WTC11 (cell line): ENCODE results near the gene PLEKHO2. TPM values are rescaled to one million over a fixed set of nuclear protein-coding genes. Genes with fewer than 3 reads are reported as not detected.

Experiments
- CBFB ChIP-seq: sonication (generic); formaldehyde crosslinking; IDR thresholded peaks from 2 replicates; pipeline ENCODE4 v1.8.1; 2022; ENCODE audit warnings: mild to moderate bottlenecking, low read depth, missing genetic modification reagents
- CREM ChIP-seq: sonication (generic); formaldehyde crosslinking; IDR thresholded peaks from 2 replicates; pipeline ENCODE4 v1.8.1; 2022; ENCODE audit warnings: mild to moderate bottlenecking, missing genetic modification reagents, moderate library complexity
- EMX1 ChIP-seq: fragments of 250-450 bp; sonication (Bioruptor Pico); IDR thresholded peaks from 2 replicates; pipeline ENCODE4 v1.8.0; 2021; ENCODE audit warnings: mild to moderate bottlenecking
- FOXP1 ChIP-seq: sonication (generic); formaldehyde crosslinking; IDR thresholded peaks from 2 replicates; pipeline ENCODE4 v1.8.0; 2022; ENCODE audit warnings: missing genetic modification reagents, mild to moderate bottlenecking, moderate library complexity, borderline replicate concordance
- IRF2 ChIP-seq: sonication (generic); formaldehyde crosslinking; IDR thresholded peaks from 2 replicates; pipeline ENCODE4 v1.8.0; 2022; ENCODE audit warnings: low read depth, missing genetic modification reagents, borderline replicate concordance
- MXD4 ChIP-seq: fragments of 250-450 bp; sonication (Bioruptor Pico); IDR thresholded peaks from 2 replicates; pipeline ENCODE4 v1.8.0; 2021; ENCODE audit warnings: mild to moderate bottlenecking, moderate library complexity, borderline replicate concordance
- NFE2L1 ChIP-seq: sonication (generic); formaldehyde crosslinking; IDR thresholded peaks from 2 replicates; pipeline ENCODE4 v1.8.1; 2023; ENCODE audit warnings: missing genetic modification reagents
- NR2C2 ChIP-seq: sonication (generic); formaldehyde crosslinking; IDR thresholded peaks from 2 replicates; pipeline ENCODE4 v1.8.0; 2022; ENCODE audit warnings: mild to moderate bottlenecking, missing genetic modification reagents
- NR3C1 ChIP-seq: sonication (generic); formaldehyde crosslinking; conservative IDR thresholded peaks from 2 replicates; pipeline ENCODE4 v1.8.1; 2023; ENCODE audit warnings: low read depth, mild to moderate bottlenecking, missing genetic modification reagents
- PRRX2 ChIP-seq: fragments of 250-450 bp; sonication (Bioruptor Pico); IDR thresholded peaks from 2 replicates; pipeline ENCODE4 v1.8.0; 2021; ENCODE audit warnings: mild to moderate bottlenecking
- RELA ChIP-seq: sonication (generic); formaldehyde crosslinking; IDR thresholded peaks from 2 replicates; pipeline ENCODE4 v1.8.1; 2022; ENCODE audit warnings: missing genetic modification reagents, mild to moderate bottlenecking, borderline replicate concordance
- SMAD3 ChIP-seq: sonication (generic); formaldehyde crosslinking; IDR thresholded peaks from 2 replicates; pipeline ENCODE4 v1.8.0; 2022; ENCODE audit warnings: missing genetic modification reagents, mild to moderate bottlenecking, borderline replicate concordance
- TCF7 ChIP-seq: sonication (generic); formaldehyde crosslinking; IDR thresholded peaks from 2 replicates; pipeline ENCODE4 v1.8.0; 2022; ENCODE audit warnings: mild to moderate bottlenecking, low read depth, missing genetic modification reagents, moderate library complexity
- TEAD4 ChIP-seq: sonication (generic); formaldehyde crosslinking; IDR thresholded peaks from 2 replicates; pipeline ENCODE4 v1.8.0; 2022; ENCODE audit warnings: mild to moderate bottlenecking, missing genetic modification reagents
- ZNF263 ChIP-seq: sonication (generic); formaldehyde crosslinking; IDR thresholded peaks from 2 replicates; pipeline ENCODE4 v1.8.1; 2022; ENCODE audit warnings: low read depth, mild to moderate bottlenecking, moderate library complexity, missing genetic modification reagents
- ZNF317 ChIP-seq: sonication (generic); formaldehyde crosslinking; IDR thresholded peaks from 2 replicates; pipeline ENCODE4 v1.8.1; 2023; ENCODE audit warnings: low read depth, mild to moderate bottlenecking, moderate library complexity, missing genetic modification reagents, borderline replicate concordance
- ZNF396 ChIP-seq: fragments of 250-450 bp; sonication (Bioruptor Pico); IDR thresholded peaks from 2 replicates; pipeline ENCODE4 v1.8.0; 2021; ENCODE audit warnings: mild to moderate bottlenecking, moderate library complexity, borderline replicate concordance
- ZNF423 ChIP-seq: fragments of 250-450 bp; sonication (Bioruptor Pico); IDR thresholded peaks from 2 replicates; pipeline ENCODE4 v2.1.2; 2022; ENCODE audit warnings: mild to moderate bottlenecking, moderate library complexity
- total RNA-seq: library from RNA; stranded (reverse); gene quantifications from 3 replicates; pipeline ENCODE4 v1.2.3, GENCODE V29; 2021
- TF ChIP-seq, protein P1 (sequence below): sonication (generic); formaldehyde crosslinking; IDR thresholded peaks from 2 replicates; pipeline ENCODE4 v1.8.0; 2023; ENCODE audit warnings: missing genetic modification reagents, mild to moderate bottlenecking, borderline replicate concordance
- TF ChIP-seq, protein P2 (sequence below): sonication (generic); formaldehyde crosslinking; IDR thresholded peaks from 2 replicates; pipeline ENCODE4 v1.8.1; 2022; ENCODE audit warnings: mild to moderate bottlenecking, moderate library complexity, missing genetic modification reagents
- TF ChIP-seq, protein P3 (sequence below): fragments of 250-450 bp; sonication (Bioruptor Pico); IDR thresholded peaks from 2 replicates; pipeline ENCODE4 v2.1.2; 2022; ENCODE audit warnings: mild to moderate bottlenecking, moderate library complexity
- TF ChIP-seq, protein P4 (sequence below): fragments of 250-450 bp; sonication (Bioruptor Pico); IDR thresholded peaks from 2 replicates; pipeline ENCODE4 v1.9.0; 2021; ENCODE audit warnings: mild to moderate bottlenecking
- TF ChIP-seq, protein P5 (sequence below): sonication (generic); formaldehyde crosslinking; IDR thresholded peaks from 2 replicates; pipeline ENCODE4 v1.8.1; 2023; ENCODE audit warnings: mild to moderate bottlenecking, missing genetic modification reagents
- TF ChIP-seq, protein P6 (sequence below): sonication (generic); formaldehyde crosslinking; IDR thresholded peaks from 2 replicates; pipeline ENCODE4 v1.8.0; 2023; ENCODE audit warnings: missing genetic modification reagents
- TF ChIP-seq, protein P7 (sequence below): sonication (generic); formaldehyde crosslinking; IDR thresholded peaks from 2 replicates; pipeline ENCODE4 v1.8.0; 2023; ENCODE audit warnings: mild to moderate bottlenecking, missing genetic modification reagents

PLEKHO2 gene
- total RNA-seq, 1 experiment from 2014 or later: 22.1 TPM

DNA sequence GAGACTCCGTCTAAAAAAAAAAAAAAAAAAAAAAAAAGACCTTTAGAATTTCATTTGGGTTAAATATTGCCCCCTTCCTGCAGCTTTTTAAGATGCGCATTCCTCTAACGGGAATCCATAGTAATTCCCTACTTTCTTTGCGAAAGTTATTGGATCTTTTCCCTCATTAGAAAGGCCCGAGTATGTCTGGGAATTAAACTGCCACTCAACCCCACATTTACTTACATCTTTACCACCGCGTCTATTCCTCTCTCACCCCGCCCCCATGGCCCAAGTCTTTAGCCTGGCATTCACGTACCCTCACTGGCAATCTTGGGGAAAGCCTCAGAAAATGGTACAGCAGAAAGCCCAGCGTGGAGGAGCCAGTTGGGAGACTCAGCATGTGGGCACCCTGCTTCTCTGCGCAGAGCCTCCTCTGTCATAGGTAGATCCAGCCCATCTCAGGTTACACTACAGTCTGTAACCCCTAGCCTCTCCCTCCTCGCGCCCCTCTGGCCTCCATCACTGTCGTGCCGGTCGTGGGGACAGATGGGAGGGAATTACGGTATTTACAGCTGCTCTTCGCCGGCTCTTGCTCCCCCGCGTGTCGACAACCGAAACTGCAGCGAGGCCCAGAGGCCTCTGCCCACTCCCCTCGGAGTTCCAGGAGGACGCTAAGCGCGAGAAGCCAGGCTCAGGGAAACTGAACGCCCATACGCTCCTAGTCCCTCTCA lies 63.6 kb downstream of the PLEKHO2 start (continued):
- no peak for TF ChIP-seq MXD4 (CRISPR knock-in tag)
- no peak for TF ChIP-seq CREM (CRISPR knock-in tag)
- no peak for TF ChIP-seq SMAD3
- TF ChIP-seq NR2C2 (CRISPR knock-in tag): no peak
- no peak for TF ChIP-seq IRF2 (CRISPR knock-in tag)
- no peak for TF ChIP-seq ZNF396 (CRISPR knock-in tag)
- TF ChIP-seq TEAD4: 0 out of 2 replicates have a peak, but pooled peaks have one; percentile 9
- peak; percentile 79; the same call in 1 of the 2 replicates for TF ChIP-seq CBFB (CRISPR knock-in tag)
- no peak for TF ChIP-seq RELA
- TF ChIP-seq, protein P1, sequence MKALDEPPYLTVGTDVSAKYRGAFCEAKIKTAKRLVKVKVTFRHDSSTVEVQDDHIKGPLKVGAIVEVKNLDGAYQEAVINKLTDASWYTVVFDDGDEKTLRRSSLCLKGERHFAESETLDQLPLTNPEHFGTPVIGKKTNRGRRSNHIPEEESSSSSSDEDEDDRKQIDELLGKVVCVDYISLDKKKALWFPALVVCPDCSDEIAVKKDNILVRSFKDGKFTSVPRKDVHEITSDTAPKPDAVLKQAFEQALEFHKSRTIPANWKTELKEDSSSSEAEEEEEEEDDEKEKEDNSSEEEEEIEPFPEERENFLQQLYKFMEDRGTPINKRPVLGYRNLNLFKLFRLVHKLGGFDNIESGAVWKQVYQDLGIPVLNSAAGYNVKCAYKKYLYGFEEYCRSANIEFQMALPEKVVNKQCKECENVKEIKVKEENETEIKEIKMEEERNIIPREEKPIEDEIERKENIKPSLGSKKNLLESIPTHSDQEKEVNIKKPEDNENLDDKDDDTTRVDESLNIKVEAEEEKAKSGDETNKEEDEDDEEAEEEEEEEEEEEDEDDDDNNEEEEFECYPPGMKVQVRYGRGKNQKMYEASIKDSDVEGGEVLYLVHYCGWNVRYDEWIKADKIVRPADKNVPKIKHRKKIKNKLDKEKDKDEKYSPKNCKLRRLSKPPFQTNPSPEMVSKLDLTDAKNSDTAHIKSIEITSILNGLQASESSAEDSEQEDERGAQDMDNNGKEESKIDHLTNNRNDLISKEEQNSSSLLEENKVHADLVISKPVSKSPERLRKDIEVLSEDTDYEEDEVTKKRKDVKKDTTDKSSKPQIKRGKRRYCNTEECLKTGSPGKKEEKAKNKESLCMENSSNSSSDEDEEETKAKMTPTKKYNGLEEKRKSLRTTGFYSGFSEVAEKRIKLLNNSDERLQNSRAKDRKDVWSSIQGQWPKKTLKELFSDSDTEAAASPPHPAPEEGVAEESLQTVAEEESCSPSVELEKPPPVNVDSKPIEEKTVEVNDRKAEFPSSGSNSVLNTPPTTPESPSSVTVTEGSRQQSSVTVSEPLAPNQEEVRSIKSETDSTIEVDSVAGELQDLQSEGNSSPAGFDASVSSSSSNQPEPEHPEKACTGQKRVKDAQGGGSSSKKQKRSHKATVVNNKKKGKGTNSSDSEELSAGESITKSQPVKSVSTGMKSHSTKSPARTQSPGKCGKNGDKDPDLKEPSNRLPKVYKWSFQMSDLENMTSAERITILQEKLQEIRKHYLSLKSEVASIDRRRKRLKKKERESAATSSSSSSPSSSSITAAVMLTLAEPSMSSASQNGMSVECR (CRISPR knock-in tag): no peak
- TF ChIP-seq FOXP1 (CRISPR knock-in tag): peak; percentile 61; the same call in 1 of the 2 replicates
- TF ChIP-seq, protein P2, sequence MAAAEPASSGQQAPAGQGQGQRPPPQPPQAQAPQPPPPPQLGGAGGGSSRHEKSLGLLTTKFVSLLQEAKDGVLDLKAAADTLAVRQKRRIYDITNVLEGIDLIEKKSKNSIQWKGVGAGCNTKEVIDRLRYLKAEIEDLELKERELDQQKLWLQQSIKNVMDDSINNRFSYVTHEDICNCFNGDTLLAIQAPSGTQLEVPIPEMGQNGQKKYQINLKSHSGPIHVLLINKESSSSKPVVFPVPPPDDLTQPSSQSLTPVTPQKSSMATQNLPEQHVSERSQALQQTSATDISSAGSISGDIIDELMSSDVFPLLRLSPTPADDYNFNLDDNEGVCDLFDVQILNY (CRISPR knock-in tag): no peak
- no peak for TF ChIP-seq EMX1
- TF ChIP-seq, protein P3, sequence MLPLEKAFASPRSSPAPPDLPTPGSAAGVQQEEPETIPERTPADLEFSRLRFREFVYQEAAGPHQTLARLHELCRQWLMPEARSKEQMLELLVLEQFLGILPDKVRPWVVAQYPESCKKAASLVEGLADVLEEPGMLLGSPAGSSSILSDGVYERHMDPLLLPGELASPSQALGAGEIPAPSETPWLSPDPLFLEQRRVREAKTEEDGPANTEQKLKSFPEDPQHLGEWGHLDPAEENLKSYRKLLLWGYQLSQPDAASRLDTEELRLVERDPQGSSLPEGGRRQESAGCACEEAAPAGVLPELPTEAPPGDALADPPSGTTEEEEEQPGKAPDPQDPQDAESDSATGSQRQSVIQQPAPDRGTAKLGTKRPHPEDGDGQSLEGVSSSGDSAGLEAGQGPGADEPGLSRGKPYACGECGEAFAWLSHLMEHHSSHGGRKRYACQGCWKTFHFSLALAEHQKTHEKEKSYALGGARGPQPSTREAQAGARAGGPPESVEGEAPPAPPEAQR: no peak
- no peak for TF ChIP-seq PRRX2 (CRISPR knock-in tag)
- TF ChIP-seq ZNF263: no peak
- TF ChIP-seq NR3C1 (CRISPR knock-in tag): no peak; the same call in 1 of the 2 replicates
- TF ChIP-seq, protein P4, sequence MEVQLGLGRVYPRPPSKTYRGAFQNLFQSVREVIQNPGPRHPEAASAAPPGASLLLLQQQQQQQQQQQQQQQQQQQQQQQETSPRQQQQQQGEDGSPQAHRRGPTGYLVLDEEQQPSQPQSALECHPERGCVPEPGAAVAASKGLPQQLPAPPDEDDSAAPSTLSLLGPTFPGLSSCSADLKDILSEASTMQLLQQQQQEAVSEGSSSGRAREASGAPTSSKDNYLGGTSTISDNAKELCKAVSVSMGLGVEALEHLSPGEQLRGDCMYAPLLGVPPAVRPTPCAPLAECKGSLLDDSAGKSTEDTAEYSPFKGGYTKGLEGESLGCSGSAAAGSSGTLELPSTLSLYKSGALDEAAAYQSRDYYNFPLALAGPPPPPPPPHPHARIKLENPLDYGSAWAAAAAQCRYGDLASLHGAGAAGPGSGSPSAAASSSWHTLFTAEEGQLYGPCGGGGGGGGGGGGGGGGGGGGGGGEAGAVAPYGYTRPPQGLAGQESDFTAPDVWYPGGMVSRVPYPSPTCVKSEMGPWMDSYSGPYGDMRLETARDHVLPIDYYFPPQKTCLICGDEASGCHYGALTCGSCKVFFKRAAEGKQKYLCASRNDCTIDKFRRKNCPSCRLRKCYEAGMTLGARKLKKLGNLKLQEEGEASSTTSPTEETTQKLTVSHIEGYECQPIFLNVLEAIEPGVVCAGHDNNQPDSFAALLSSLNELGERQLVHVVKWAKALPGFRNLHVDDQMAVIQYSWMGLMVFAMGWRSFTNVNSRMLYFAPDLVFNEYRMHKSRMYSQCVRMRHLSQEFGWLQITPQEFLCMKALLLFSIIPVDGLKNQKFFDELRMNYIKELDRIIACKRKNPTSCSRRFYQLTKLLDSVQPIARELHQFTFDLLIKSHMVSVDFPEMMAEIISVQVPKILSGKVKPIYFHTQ (CRISPR knock-in tag): no peak
- no peak for TF ChIP-seq ZNF423 (CRISPR knock-in tag)
- TF ChIP-seq NFE2L1: 0 out of 2 replicates have a peak, but pooled peaks have one; percentile 51
- TF ChIP-seq, protein P5, sequence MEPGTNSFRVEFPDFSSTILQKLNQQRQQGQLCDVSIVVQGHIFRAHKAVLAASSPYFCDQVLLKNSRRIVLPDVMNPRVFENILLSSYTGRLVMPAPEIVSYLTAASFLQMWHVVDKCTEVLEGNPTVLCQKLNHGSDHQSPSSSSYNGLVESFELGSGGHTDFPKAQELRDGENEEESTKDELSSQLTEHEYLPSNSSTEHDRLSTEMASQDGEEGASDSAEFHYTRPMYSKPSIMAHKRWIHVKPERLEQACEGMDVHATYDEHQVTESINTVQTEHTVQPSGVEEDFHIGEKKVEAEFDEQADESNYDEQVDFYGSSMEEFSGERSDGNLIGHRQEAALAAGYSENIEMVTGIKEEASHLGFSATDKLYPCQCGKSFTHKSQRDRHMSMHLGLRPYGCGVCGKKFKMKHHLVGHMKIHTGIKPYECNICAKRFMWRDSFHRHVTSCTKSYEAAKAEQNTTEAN (CRISPR knock-in tag): no peak
- TF ChIP-seq, protein P6, sequence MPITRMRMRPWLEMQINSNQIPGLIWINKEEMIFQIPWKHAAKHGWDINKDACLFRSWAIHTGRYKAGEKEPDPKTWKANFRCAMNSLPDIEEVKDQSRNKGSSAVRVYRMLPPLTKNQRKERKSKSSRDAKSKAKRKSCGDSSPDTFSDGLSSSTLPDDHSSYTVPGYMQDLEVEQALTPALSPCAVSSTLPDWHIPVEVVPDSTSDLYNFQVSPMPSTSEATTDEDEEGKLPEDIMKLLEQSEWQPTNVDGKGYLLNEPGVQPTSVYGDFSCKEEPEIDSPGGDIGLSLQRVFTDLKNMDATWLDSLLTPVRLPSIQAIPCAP (CRISPR knock-in tag): no peak
- TF ChIP-seq, protein P7, sequence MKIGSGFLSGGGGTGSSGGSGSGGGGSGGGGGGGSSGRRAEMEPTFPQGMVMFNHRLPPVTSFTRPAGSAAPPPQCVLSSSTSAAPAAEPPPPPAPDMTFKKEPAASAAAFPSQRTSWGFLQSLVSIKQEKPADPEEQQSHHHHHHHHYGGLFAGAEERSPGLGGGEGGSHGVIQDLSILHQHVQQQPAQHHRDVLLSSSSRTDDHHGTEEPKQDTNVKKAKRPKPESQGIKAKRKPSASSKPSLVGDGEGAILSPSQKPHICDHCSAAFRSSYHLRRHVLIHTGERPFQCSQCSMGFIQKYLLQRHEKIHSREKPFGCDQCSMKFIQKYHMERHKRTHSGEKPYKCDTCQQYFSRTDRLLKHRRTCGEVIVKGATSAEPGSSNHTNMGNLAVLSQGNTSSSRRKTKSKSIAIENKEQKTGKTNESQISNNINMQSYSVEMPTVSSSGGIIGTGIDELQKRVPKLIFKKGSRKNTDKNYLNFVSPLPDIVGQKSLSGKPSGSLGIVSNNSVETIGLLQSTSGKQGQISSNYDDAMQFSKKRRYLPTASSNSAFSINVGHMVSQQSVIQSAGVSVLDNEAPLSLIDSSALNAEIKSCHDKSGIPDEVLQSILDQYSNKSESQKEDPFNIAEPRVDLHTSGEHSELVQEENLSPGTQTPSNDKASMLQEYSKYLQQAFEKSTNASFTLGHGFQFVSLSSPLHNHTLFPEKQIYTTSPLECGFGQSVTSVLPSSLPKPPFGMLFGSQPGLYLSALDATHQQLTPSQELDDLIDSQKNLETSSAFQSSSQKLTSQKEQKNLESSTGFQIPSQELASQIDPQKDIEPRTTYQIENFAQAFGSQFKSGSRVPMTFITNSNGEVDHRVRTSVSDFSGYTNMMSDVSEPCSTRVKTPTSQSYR (CRISPR knock-in tag): no peak
- TF ChIP-seq TCF7: no peak
- no peak for TF ChIP-seq ZNF317 (CRISPR knock-in tag)
